Measurements from ENCODE around the gene STX5. TPM values are rescaled to one million over a fixed set of nuclear protein-coding genes. Genes with fewer than 3 reads are reported as not detected.
"Not testable (repeated sequence)": the region's sequence is repeated elsewhere in the genome, so short reads cannot be mapped to it uniquely, and the experiment has no call there.

Gene STX5
- total RNA-seq, 2 experiments from 2014 or later: 34.1 to 41.0 TPM

GRCh38 chr11:62852523-62853188 is 20.8 kb upstream of the STX5 start:
- POLR2A ChIA-PET: interaction anchor here (0.5 to 1.6 kb wide), 4 partner anchors 11 to 181 kb away, joined by 3 to 7 read pairs (median 4); partner anchors contain the start of genes LBHD1 and UQCC3
- H3K27me3 Mint-ChIP-seq: no peaks in the 10 kb centered on the region
- H3K4me1 Mint-ChIP-seq: peaks cover 47% of the 10 kb centered on the region
- H3K36me3 Mint-ChIP-seq (ENCODE audit: low read depth): peaks cover 45% of the 10 kb centered on the region
- no peaks in the 10 kb centered on the region for H3K9me3 Mint-ChIP-seq
- DNase-seq: no peak
- H3K27ac Mint-ChIP-seq: peak overlapping the region; percentile 99
- H3K4me3 Mint-ChIP-seq: peak overlapping the region; percentile 95
- CTCF ChIA-PET: interaction anchor here (0.8 to 0.9 kb wide), 3 partner anchors 11 to 66 kb away, joined by 3 read pairs; no protein-coding TSS in a partner anchor

- Mint-ChIP-seq H3K9me3 (no peaks in the 10 kb centered on the region), H3K27ac (peak overlapping the region; percentile 81), H3K4me1 (peaks cover 41% of the 10 kb centered on the region), H3K36me3 (ENCODE audit: low read depth) (peaks cover 44% of the 10 kb centered on the region), H3K27me3 (no peaks in the 10 kb centered on the region), H3K4me3 (peak overlapping the region; percentile 22)
- DNase-seq: no peak
- CTCF ChIA-PET: interaction anchor here (0.8 to 0.9 kb wide), 3 partner anchors 11 to 65 kb away, joined by 3 read pairs; no protein-coding TSS in a partner anchor
- POLR2A ChIA-PET: interaction anchor here (0.6 to 1.0 kb wide), 3 partner anchors 11 to 75 kb away, joined by 5 to 13 read pairs (median 7); no protein-coding TSS in a partner anchor
Measured at GRCh38 chr11:62851807-62852522, 20.1 kb upstream of the STX5 start.

GRCh38 chr11:62850911-62851806 is 19.3 kb upstream of the STX5 start:
- H3K9me3 Mint-ChIP-seq: no peaks in the 10 kb centered on the region
- ChIA-PET CTCF (interaction anchor here (0.6 to 1.2 kb wide), 7 partner anchors 10 to 140 kb away, joined by 3 to 5 read pairs (median 3); partner anchors contain the start of gene SLC3A2), POLR2A (interaction anchor here (0.6 to 2.1 kb wide), 3 partner anchors 10 to 34 kb away, joined by 7 to 19 read pairs (median 13); no protein-coding TSS in a partner anchor)
- H3K4me1 Mint-ChIP-seq: peaks cover 38% of the 10 kb centered on the region
- H3K4me3 Mint-ChIP-seq: no peak overlapping the region
- DNase-seq: no peak
- H3K27me3 Mint-ChIP-seq: no peaks in the 10 kb centered on the region
- H3K36me3 Mint-ChIP-seq (ENCODE audit: low read depth): peaks cover 44% of the 10 kb centered on the region
- H3K27ac Mint-ChIP-seq: peak overlapping the region; percentile 81

GRCh38 chr11:62847767-62848314 is 16.0 kb upstream of the STX5 start:
- H3K9me3 Mint-ChIP-seq: no peaks in the 10 kb centered on the region
- no peak for DNase-seq
- peaks cover 18% of the 10 kb centered on the region for H3K36me3 Mint-ChIP-seq (ENCODE audit: low read depth)
- ChIA-PET POLR2A (interaction anchor here (0.6 kb wide), 1 partner anchor 33 kb away, joined by 4 read pairs; no protein-coding TSS in a partner anchor), CTCF (interaction anchor here (1.2 to 1.3 kb wide), 2 partner anchors 44 to 61 kb away, joined by 3 to 4 read pairs; no protein-coding TSS in a partner anchor)
- no peak overlapping the region for H3K4me3 Mint-ChIP-seq
- H3K4me1 Mint-ChIP-seq: peaks cover 20% of the 10 kb centered on the region
- no peaks in the 10 kb centered on the region for H3K27me3 Mint-ChIP-seq
- H3K27ac Mint-ChIP-seq: no peak overlapping the region

GRCh38 chr11:62846177-62846576 is 14.3 kb upstream of the STX5 start:
- H3K36me3 Mint-ChIP-seq (ENCODE audit: low read depth): peaks cover 3% of the 10 kb centered on the region
- DNase-seq: no peak
- ChIA-PET POLR2A (no interaction called here), CTCF (interaction anchor here (1.0 kb wide), 1 partner anchor 11 kb away, joined by 3 read pairs; no protein-coding TSS in a partner anchor)
- no peaks in the 10 kb centered on the region for H3K27me3 Mint-ChIP-seq
- no peak overlapping the region for H3K4me3 Mint-ChIP-seq
- no peaks in the 10 kb centered on the region for H3K9me3 Mint-ChIP-seq
- no peak overlapping the region for H3K27ac Mint-ChIP-seq
- peaks cover 8% of the 10 kb centered on the region for H3K4me1 Mint-ChIP-seq

GRCh38 chr11:62844154-62844553 is 12.3 kb upstream of the STX5 start:
- DNase-seq: no peak
- H3K36me3 Mint-ChIP-seq (ENCODE audit: low read depth): peaks cover 5% of the 10 kb centered on the region
- CTCF ChIA-PET: interaction anchor here (0.6 to 0.7 kb wide), 2 partner anchors 170 to 818 kb away, joined by 3 read pairs; no protein-coding TSS in a partner anchor
- no peaks in the 10 kb centered on the region for H3K9me3 Mint-ChIP-seq
- H3K4me3 Mint-ChIP-seq: no peak overlapping the region
- H3K27me3 Mint-ChIP-seq: no peaks in the 10 kb centered on the region
- no peak overlapping the region for H3K27ac Mint-ChIP-seq
- POLR2A ChIA-PET: no interaction called here
- H3K4me1 Mint-ChIP-seq: peaks cover 8% of the 10 kb centered on the region

- no peaks in the 10 kb centered on the region for H3K27me3 Mint-ChIP-seq
- H3K4me3 Mint-ChIP-seq: no peak overlapping the region
- ChIA-PET POLR2A (no interaction called here), CTCF (interaction anchor here (0.6 kb wide), 1 partner anchor 169 kb away, joined by 3 read pairs; no protein-coding TSS in a partner anchor)
- H3K4me1 Mint-ChIP-seq: peaks cover 11% of the 10 kb centered on the region
- H3K36me3 Mint-ChIP-seq (ENCODE audit: low read depth): peaks cover 4% of the 10 kb centered on the region
- no peak for DNase-seq
- no peak overlapping the region for H3K27ac Mint-ChIP-seq
- no peaks in the 10 kb centered on the region for H3K9me3 Mint-ChIP-seq
Measured at GRCh38 chr11:62843466-62843865, 11.6 kb upstream of the STX5 start.

- CTCF ChIA-PET; H3K4me3 Mint-ChIP-seq; H3K27me3 Mint-ChIP-seq; H3K9me3 Mint-ChIP-seq; DNase-seq; H3K36me3 Mint-ChIP-seq (ENCODE audit: low read depth); H3K27ac Mint-ChIP-seq; POLR2A ChIA-PET: not testable (repeated sequence)
- H3K4me1 Mint-ChIP-seq: peaks cover 11% of the 10 kb centered on the region
Measured at GRCh38 chr11:62842891-62843290, 11.0 kb upstream of the STX5 start.

- CTCF ChIA-PET: interaction anchor here (0.5 to 1.1 kb wide), 3 partner anchors 11 to 70 kb away, joined by 3 to 4 read pairs (median 3); partner anchors contain the start of gene STX5
- Mint-ChIP-seq H3K4me3 (no peak overlapping the region), H3K36me3 (ENCODE audit: low read depth) (peaks cover 9% of the 10 kb centered on the region)
Measured at GRCh38 chr11:62842171-62842741, 10.4 kb upstream of the STX5 start.

GRCh38 chr11:62841361-62842170 is 9.7 kb upstream of the STX5 start:
- H3K27me3 Mint-ChIP-seq: no peaks in the 10 kb centered on the region
- peaks cover 10% of the 10 kb centered on the region for H3K36me3 Mint-ChIP-seq (ENCODE audit: low read depth)
- POLR2A ChIA-PET: interaction anchor here (0.6 to 3.0 kb wide), 28 partner anchors 9 to 1403 kb away, joined by 3 to 58 read pairs (median 5); partner anchors contain the start of genes C11orf98, CSKMT, EEF1G and GANAB
- CTCF ChIA-PET: interaction anchor here (0.7 to 2.7 kb wide), 9 partner anchors 10 to 63 kb away, joined by 3 to 18 read pairs (median 4); partner anchors contain the start of genes NXF1, STX5 and TMEM179B
- H3K4me1 Mint-ChIP-seq: peaks cover 16% of the 10 kb centered on the region
- DNase-seq: peak; percentile 93
- no peaks in the 10 kb centered on the region for H3K9me3 Mint-ChIP-seq
- H3K4me3 Mint-ChIP-seq: no peak overlapping the region
- H3K27ac Mint-ChIP-seq: no peak overlapping the region

More at GRCh38 chr11:62842171-62842741, 10.4 kb upstream of the STX5 start:
- peaks cover 16% of the 10 kb centered on the region for H3K4me1 Mint-ChIP-seq
- peak; percentile 49 for DNase-seq
- no peaks in the 10 kb centered on the region for H3K9me3 Mint-ChIP-seq
- POLR2A ChIA-PET: interaction anchor here (1.1 to 3.0 kb wide), 6 partner anchors 8 to 115 kb away, joined by 5 to 58 read pairs (median 18); partner anchors contain the start of genes HNRNPUL2, NXF1, POLR2G and TMEM179B
- H3K27ac Mint-ChIP-seq: no peak overlapping the region
- no peaks in the 10 kb centered on the region for H3K27me3 Mint-ChIP-seq

Data from activated CD4-positive, alpha-beta T cell treated with anti-CD3 and anti-CD28 coated beads, Interleukin-2, amount 10 ng/mL, durations not matched to agents 7 days and 5 days (primary cell).